IMR-90 (cell line): Measurements from ENCODE around the gene AMIGO2.

Experiments
- BHLHE40 ChIP-seq: fragments of 150-350 bp; IDR thresholded peaks from 2 replicates; pipeline ENCODE4 v1.6.1; 2016; ENCODE audit warnings: mild to moderate bottlenecking, low read depth, low read length
- CEBPB ChIP-seq: IDR thresholded peaks from 2 replicates; pipeline ENCODE4 v1.6.1; 2012; ENCODE audit warnings: low read depth, low read length, improper control_type of control experiment
- ELK1 ChIP-seq: fragments of 150-350 bp; IDR thresholded peaks from 2 replicates; pipeline ENCODE4 v1.6.1; 2016; ENCODE audit warnings: low read depth, mild to moderate bottlenecking, low read length, moderate library complexity, borderline replicate concordance
- FOS ChIP-seq: fragments of 150-350 bp; IDR thresholded peaks from 2 replicates; pipeline ENCODE4 v1.6.1; 2016; ENCODE audit warnings: low read depth, low read length
- MAZ ChIP-seq: IDR thresholded peaks from 2 replicates; pipeline ENCODE4 v1.6.1; 2012; ENCODE audit warnings: low read depth, mild to moderate bottlenecking, low read length, improper control_type of control experiment, moderate library complexity, borderline replicate concordance
- MXI1 ChIP-seq: IDR thresholded peaks from 2 replicates; pipeline ENCODE4 v1.6.1; 2012; ENCODE audit warnings: low read depth, mild to moderate bottlenecking, low read length, moderate library complexity, borderline replicate concordance
- POLR2A ChIP-seq: IDR thresholded peaks from 2 replicates; pipeline ENCODE4 v1.6.1; 2012; ENCODE audit warnings: mild to moderate bottlenecking, low read depth, low read length
- RAD21 ChIP-seq: IDR thresholded peaks from 2 replicates; pipeline ENCODE4 v1.6.1; 2012; ENCODE audit warnings: low read length, improper control_type of control experiment
- RCOR1 ChIP-seq: IDR thresholded peaks from 2 replicates; pipeline ENCODE4 v1.6.1; 2012; ENCODE audit warnings: mild to moderate bottlenecking, low read length, improper control_type of control experiment; ENCODE audit not compliant: insufficient replicate concordance
- RFX5 ChIP-seq: IDR thresholded peaks from 2 replicates; pipeline ENCODE4 v1.8.0; 2012; ENCODE audit warnings: low read depth, mild to moderate bottlenecking, low read length, moderate library complexity
- SMC3 ChIP-seq: fragments of 150-350 bp; IDR thresholded peaks from 2 replicates; pipeline ENCODE4 v1.6.1; 2016; ENCODE audit warnings: low read depth, mild to moderate bottlenecking, antibody characterized with exemption, low read length, moderate library complexity
- TF ChIP-seq, protein P1 (sequence below): conservative IDR thresholded peaks from 2 replicates; pipeline ENCODE4 v1.5.1; 2012; ENCODE audit warnings: mild to moderate bottlenecking, low read depth, low read length, improper control_type of control experiment

DNA sequence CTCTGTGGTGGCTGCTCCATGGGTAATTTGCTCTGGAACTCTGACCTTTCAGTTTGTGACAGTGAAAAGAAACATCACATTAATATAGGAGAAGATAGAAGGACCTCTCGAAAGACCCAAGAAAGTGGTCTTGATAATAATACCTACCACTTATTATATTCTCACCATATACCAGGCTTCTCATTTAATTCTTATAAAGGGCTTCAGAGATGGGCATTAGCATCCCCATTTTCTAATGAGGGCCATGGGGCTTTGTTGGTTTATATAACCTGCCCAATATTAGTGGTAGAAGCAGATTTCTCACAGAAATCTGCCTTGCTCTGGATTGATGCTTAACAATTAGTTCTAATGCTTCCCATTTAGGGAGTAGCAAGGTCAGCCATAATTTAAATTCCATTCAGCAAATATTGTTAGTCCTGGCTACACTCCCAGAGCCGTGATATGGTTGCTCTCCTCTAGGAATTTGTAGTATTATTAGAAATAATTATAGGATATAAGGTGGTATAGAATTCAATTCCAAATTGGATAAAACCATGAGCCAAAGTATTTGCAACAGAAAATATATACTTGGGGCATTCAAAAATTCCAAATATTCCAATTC lies 7.4 kb upstream of the AMIGO2 start:
- TF ChIP-seq, protein P1, sequence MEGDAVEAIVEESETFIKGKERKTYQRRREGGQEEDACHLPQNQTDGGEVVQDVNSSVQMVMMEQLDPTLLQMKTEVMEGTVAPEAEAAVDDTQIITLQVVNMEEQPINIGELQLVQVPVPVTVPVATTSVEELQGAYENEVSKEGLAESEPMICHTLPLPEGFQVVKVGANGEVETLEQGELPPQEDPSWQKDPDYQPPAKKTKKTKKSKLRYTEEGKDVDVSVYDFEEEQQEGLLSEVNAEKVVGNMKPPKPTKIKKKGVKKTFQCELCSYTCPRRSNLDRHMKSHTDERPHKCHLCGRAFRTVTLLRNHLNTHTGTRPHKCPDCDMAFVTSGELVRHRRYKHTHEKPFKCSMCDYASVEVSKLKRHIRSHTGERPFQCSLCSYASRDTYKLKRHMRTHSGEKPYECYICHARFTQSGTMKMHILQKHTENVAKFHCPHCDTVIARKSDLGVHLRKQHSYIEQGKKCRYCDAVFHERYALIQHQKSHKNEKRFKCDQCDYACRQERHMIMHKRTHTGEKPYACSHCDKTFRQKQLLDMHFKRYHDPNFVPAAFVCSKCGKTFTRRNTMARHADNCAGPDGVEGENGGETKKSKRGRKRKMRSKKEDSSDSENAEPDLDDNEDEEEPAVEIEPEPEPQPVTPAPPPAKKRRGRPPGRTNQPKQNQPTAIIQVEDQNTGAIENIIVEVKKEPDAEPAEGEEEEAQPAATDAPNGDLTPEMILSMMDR = no peak
- TF ChIP-seq POLR2A (no peak), MXI1 (no peak), RAD21 (no peak), ELK1 (no peak), BHLHE40 (no peak), SMC3 (no peak), RFX5 (no peak), MAZ (no peak), FOS (no peak), RCOR1 (no peak), CEBPB (no peak)
